GM21447 (cell line): ENCODE data around the gene UBE2L5.

Experiments
- ATAC-seq: cut with Tn5 transposase; IDR thresholded peaks from one replicate; pipeline ENCODE4 v1.9.1; 2021; ENCODE audit not compliant: unreplicated experiment

UBE2L5 gene

DNA sequence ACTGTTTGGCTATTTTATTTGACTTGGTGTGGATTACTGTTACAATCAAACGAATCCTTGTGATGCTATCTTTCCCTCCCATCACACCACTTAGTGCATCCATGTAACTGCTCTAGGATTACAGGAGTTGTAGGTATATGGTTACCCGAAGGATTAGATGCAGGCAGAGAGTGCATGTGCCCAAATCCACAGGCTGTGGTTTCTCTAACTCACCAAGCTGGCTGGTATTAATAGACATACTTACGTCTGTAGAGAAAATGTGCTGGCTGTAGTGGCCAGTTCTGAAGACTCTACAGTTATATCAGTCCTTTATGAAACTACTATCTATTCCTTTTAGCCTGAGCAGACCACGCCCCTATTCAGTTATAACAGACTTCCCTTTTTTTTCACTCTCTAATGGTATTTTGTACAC, 44.6 kb downstream of the UBE2L5 start:
- ATAC-seq = no peak

DNA sequence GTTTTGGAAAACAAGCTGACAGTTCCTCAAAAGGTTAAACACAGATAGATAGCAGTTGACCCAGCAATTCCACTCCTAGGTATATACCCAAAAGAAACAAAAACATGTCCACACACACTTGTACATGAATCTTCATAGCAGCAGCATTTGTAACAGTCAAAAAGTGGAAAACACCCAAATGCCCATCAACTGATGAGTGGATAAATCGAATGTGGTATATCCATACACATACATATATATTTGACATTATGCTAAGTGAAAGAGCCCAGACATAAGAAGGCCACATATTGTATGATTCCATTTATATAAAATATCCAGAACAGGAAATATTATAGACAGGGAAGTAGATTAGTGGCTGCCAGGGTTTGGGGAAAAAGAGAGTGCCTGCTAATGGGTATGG, 51.4 kb downstream of the UBE2L5 start:
- ATAC-seq = no peak

DNA sequence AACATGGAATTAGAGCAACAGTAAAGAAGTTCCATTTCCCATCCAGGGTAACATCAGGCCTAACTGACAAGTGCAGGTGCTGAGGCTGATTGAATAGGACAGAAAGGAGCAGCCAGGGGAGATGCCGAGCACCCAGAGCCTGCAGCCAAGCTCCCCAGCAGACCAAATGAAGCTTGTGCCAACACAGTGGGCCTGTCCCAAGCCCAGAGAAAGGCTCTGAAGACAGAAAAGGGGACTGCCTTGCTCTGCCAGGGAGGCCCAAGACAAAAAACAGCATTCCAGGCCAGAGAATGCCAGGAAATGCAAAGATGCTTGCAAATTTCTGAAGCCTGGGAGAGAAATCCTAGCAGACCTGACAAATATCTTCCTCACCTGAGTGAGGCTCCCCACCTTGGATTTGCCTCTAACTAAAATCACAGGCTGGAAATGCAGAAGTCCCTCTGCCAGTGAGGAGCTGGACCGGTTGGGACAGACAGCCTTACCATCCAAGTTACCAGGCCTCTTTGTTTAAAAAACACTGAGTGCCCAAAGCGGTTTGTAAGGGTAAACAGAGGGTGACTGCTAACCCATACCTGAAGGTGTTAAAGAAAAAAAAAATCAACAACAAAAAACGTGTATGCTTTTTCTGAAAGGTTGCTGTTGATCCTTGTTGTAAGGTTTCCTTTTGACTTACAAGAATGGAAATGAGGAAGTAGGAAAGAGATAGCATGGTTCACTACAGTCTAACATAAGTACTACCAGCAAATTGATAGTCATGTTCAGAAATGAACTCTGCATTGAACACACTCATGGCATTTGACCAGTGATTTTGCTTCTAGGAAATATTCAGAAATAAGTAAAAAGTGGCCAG, 55.3 kb downstream of the UBE2L5 start:
- peak; percentile 94 for ATAC-seq
